ENCODE results near the gene CHCHD6.

CHCHD6 gene

DNA sequence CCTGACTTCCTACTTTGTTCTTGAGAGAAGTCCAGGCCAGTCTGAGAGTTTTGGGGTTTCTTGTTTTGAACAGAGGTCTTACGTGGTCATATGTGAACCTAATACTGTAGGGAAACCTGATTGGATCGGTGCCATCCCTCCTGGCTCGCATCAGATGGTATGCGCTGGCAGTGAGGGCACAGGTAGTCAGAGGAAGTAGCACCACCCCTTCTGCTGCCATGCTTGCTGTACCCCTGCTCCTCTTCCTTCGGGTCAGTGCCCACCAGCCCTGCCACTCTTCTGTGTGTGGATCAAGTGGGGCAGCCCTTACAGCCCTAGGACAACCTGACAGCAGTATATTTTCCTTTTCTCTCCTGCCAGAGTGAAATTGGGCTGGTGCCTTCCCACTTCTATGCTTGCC lies 39.7 kb downstream of the CHCHD6 start:
- H3K27ac Mint-ChIP-seq: no peak overlapping the region

DNA sequence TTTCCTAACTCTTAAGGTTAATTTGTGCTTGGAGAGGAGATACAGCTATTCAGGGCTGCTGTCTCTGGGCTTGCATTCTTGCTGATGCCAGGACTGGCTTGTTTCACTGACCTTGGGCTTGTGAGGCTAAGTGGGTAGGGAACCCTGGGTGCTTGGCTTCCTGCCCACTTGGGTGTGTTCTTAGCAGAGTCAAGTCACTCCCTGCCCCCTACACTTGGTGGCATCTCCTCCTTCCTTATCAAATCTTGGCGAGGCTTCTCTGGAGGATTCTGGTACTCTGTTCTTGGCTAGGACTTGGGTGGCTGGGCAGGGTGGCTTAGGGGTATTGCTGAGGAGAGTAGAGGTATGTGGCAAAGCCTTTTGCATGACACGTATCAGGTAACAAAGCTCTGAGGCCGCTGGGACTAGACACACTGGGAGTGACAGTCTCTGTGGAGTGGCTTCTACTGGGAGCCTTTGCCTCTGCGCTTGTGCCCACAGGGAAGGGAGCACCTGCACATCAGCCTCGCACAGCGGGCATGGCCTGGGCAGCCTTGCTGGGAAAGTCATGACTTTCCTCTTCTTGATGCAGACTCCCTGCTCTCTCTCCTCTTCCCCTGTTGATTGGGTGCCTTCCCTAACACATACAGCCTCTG lies 41.8 kb downstream of the CHCHD6 start:
- no peak overlapping the region for H3K4me3 Mint-ChIP-seq
- H3K27me3 Mint-ChIP-seq: no peaks in the 10 kb centered on the region
- peaks cover 9% of the 10 kb centered on the region for H3K4me1 Mint-ChIP-seq
- ATAC-seq (no peak), DNase-seq (no peak)
- no peaks in the 10 kb centered on the region for H3K9me3 Mint-ChIP-seq
- no peak overlapping the region for H3K27ac Mint-ChIP-seq

More for the DNA sequence above, 39.7 kb downstream of the CHCHD6 start:
- ATAC-seq (no peak), DNase-seq (no peak)
- H3K4me3 Mint-ChIP-seq: no peak overlapping the region
- H3K27me3 Mint-ChIP-seq: no peaks in the 10 kb centered on the region
- peaks cover 0 to 12% of the 10 kb centered on the region in 2 donors for H3K9me3 Mint-ChIP-seq
- peaks cover 3% of the 10 kb centered on the region for H3K4me1 Mint-ChIP-seq

DNA sequence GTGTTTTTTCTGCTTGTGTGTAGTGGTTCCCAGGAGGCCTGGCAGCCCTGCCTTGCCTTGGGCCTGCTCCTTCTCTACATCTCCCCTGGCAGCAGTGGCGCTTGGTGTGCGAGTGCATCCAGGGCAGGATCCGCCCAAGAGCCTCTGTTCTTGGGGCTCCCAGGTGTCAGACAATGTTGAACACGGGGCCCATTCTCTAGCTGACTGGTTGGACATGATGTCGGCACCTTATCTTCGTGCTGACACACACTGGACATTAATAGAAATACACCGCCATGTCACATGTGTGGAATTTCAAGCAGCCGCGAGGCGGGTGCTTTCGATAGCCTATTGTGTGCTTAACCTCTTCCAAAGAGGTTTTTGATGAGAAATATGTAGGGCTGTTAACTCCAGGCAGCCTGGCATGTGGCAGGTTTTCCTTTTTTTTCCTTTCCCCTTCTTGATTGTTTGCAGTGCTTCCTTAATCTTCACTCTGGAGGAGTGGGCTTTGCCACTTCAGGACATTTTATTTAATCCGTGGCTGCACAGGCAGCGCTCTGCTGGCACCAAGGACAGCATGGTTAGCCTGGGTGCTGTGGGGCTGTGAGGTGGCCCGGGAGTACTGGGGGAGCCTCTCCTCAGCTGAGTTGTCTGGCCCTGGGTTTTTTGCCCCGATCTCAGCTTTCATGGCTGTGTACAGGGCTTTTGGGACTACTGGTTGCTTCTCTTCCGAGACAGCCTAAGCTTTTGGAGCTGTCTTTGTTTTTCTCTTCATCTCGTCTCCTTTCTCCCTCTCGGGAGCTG lies 42.5 kb downstream of the CHCHD6 start:
- H3K9me3 Mint-ChIP-seq: no peaks in the 10 kb centered on the region
- peak overlapping the region in 1 of 2 donors; percentile 62 for H3K27ac Mint-ChIP-seq
- no peaks in the 10 kb centered on the region for H3K27me3 Mint-ChIP-seq
- H3K4me1 Mint-ChIP-seq: peaks cover 9% of the 10 kb centered on the region
- no peak overlapping the region for H3K4me3 Mint-ChIP-seq
- DNase-seq (no peak), ATAC-seq (no peak)

DNA sequence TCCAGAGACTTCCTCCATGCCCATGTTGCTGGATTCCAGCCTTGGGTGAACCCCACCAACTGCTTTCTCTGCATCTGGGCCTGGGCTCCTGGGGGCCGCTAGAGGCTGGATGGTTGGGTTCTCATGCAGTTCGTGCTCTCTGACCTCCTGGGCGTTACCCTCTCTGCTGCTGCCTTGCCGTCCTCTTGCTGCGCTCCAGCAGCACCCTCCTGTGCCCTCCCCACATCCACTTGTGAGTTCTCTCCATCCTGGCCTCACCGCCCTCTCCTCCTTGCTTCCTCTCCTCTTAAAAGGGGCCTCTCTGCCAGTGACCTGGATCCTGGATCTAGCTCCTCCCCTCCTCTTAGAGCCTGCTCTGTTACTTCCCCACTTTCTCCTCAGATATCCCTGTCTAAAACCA lies 43.7 kb downstream of the CHCHD6 start:
- H3K27me3 Mint-ChIP-seq: no peaks in the 10 kb centered on the region
- DNase-seq (no peak), ATAC-seq (no peak)
- H3K27ac Mint-ChIP-seq: peak overlapping the region; percentile 6 to 22
- H3K9me3 Mint-ChIP-seq: no peaks in the 10 kb centered on the region
- H3K4me3 Mint-ChIP-seq: no peak overlapping the region
- peaks cover 9% of the 10 kb centered on the region for H3K4me1 Mint-ChIP-seq

DNA sequence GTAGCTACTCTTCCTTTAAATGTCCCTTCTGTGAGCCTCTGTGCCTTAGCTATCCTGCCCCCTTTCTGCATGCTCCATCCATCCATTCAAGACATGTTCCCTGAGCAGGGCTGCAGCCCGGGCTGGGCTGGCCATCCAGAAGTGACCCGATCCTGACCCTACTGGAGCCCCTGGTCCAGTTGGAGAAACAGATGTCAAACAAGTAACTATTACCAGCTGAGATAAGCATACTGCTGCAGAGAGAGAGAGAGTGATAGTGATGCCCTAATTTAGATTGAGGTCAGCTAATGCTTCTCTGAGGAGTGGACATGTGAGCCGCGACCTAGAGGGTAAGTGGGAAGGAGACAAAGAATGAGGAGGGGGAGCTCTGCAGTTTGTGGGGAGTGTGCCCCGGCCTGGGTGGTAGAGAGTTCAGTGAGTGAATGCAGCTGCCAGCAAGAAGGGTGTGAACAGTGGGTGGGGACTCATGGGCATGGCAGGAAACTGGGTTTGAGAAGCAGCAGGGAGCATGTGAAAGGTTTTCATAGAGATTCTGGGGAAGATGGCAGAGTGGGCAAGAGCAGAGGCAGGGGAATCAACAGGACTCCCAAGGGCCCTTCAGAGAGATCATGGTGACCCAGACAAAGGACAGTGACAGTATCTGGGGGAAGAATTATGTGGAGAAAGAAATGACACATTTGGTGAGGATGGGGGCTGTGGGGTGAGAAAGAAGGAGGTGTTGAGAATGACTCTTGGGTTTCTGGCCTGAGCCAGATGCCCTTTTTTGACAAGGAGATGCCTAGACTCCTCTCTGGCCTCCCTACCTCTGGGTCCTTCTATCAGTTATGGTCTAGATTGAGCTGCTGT lies 44.9 kb downstream of the CHCHD6 start:
- H3K4me1 Mint-ChIP-seq: peaks cover 9% of the 10 kb centered on the region
- DNase-seq: no peak
- H3K9me3 Mint-ChIP-seq: no peaks in the 10 kb centered on the region
- H3K27ac Mint-ChIP-seq: peak overlapping the region; percentile 8 to 73
- no peak overlapping the region for H3K4me3 Mint-ChIP-seq
- ATAC-seq: no peak
- H3K27me3 Mint-ChIP-seq: no peaks in the 10 kb centered on the region

DNA sequence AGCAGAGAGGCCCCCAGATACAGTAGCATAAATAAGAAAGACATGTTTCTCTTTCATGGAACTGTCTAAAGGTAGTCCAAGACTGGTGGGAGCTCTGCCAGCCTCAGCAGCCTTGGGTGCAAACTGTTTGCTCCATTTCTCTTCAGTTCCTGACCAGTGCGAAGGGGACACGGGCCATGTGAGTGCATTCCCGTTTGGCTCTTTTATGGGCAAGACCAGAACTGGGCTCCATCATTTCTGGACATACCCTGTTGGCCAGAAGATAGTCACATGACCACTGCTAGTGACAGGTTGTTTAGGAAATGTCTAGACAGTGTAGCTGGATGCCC lies 45.5 kb downstream of the CHCHD6 start:
- Mint-ChIP-seq H3K27ac (no peak overlapping the region), H3K9me3 (no peaks in the 10 kb centered on the region), H3K27me3 (no peaks in the 10 kb centered on the region), H3K4me1 (peaks cover 9% of the 10 kb centered on the region), H3K4me3 (no peak overlapping the region)
- no peak for DNase-seq
- ATAC-seq: no peak

DNA sequence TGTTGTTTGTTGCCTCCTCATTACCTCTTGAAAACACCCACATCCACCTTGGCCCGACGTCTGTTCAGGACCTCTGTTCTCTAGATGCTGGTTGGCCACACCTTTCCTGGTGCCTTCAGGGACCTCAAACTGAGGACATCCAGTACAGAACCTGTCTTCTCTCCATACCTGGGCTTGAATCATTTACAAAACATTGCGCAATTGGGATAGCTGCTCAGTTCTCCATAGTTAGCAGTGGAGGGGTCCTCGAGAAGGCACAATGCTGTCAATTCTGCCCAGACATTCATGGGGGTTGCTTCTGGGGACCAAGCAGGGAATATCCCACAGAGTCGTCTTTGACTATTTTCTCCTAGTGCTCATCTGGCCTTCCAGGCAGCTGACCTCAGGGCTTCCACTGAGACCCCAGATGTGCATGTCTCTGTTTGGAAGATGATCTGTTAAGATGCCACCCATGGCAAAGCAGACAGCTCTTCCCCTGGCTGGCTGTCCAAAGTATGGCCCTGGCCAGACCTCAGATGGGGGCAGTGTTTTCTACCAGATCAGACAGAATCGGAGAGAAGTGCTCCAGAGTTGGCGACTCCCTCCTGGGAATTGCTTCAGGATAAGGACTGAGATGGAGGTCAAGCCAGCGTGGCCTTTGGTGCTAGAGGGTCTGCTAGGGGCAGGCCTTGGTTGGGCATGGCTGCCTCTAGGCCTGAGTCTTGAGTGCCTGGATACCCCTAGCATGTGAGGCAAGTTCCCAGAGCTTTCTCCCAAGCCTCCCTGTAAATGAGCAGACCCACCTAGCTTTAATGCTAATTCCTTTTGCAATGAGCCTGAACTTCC lies 46.1 kb downstream of the CHCHD6 start:
- H3K27me3 Mint-ChIP-seq: no peaks in the 10 kb centered on the region
- DNase-seq (no peak), ATAC-seq (no peak)
- H3K27ac Mint-ChIP-seq: no peak overlapping the region
- H3K4me1 Mint-ChIP-seq: peaks cover 9% of the 10 kb centered on the region
- no peaks in the 10 kb centered on the region for H3K9me3 Mint-ChIP-seq
- H3K4me3 Mint-ChIP-seq: no peak overlapping the region

DNA sequence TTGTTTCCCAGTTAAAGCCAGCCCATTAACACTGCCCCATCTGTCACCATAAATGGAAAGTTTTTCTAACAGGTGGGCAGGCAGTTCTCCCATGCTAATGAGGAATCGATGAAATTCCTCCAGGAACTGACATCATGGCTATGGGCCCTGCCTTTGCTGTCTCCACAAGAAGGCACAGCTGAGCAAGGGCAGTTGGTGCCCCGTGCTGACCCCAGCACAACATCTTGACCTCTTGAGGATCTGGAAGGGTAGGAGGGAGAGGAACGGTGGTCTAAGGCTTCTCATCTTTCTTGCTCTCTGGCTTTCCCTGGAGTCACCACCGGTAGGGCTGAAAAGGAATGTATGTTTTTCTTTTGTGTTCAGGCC lies 46.7 kb downstream of the CHCHD6 start:
- Mint-ChIP-seq H3K27ac (no peak overlapping the region), H3K9me3 (no peaks in the 10 kb centered on the region), H3K4me1 (peaks cover 9% of the 10 kb centered on the region), H3K4me3 (no peak overlapping the region), H3K27me3 (no peaks in the 10 kb centered on the region)
- no peak for DNase-seq
- no peak for ATAC-seq

DNA sequence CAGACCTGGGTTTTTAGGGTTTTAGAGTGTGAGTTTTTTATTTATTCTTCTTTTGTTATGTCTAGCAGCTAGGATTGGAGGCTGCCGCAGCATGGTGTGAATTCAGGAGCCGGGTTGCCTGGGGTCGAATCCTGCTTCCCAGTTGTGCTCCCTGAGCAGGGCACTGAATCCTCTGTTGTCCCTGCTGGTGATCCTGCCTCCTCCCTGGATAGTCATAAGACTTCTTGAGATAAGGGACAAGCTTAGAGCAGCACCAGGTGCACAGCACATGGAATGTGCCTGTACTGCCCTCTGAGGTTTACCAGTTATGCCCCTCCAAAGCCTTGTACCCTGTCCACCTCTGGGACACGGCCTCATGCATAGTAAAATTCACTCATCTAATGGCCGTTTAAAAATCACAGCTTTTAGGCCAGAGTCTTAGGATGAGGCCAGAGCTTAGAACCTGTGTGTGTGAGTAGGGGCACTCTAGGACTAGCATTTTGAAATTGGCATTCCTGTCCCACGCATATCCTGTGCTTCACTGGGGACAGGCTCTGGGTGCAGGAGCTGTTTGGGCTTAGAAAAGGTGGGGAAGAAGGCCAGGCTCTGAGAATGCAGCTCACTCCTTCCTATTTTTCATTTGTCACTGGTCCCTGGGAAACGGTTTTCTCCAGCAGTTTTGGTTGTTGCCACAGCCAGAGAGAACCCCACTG lies 47.7 kb downstream of the CHCHD6 start:
- ATAC-seq: no peak
- Mint-ChIP-seq H3K9me3 (no peaks in the 10 kb centered on the region), H3K4me3 (no peak overlapping the region), H3K27me3 (no peaks in the 10 kb centered on the region), H3K4me1 (peaks cover 9% of the 10 kb centered on the region), H3K27ac (no peak overlapping the region)
- no peak for DNase-seq

DNA sequence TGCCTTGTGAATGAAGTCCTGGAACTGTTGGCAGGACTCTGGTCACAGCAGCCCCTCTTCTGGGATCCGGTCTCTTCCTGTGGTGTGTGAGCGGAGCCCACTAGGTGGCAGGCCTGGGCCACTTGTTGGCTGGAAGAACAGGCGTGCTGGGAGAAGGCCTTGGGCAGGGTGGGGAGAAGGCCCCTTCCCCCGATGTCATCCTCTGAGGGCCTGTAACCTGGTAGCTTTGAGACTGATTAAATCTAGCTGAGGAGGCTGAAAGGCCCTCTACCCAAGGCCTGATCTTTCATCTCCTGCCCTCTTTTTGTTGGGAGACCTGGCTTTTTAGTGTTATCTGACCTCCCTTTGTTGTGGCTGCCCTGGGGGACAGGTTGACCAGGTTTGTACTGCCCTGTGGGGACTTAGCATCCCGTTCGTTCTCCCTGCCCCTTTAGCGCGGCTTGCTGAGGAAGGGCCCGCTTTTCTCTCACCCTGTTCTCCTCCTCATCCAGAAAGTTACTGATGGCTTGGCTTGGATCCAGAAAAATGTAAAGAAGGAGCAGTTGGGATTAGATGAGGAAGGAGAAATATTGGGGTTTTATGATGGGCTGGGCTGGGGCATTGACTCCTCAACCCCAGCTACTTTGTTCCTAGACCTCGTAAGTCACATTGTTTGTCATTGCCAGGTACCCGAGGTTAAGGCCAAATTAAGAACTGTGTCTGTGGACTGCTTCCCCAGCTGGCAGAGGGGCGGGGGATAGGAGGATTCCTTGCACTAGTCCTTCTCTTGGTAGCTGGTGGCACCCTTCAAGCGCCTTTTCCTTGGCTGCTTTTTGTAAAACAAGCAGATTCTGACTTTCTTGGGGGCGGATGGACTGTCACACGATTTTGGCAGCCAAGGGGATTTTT lies 48.5 kb downstream of the CHCHD6 start:
- DNase-seq: peak; percentile 48 to 59
- no peak overlapping the region for H3K27ac Mint-ChIP-seq
- H3K4me3 Mint-ChIP-seq: no peak overlapping the region
- ATAC-seq: peak; percentile 86
- H3K4me1 Mint-ChIP-seq: peaks cover 11% of the 10 kb centered on the region
- no peaks in the 10 kb centered on the region for H3K27me3 Mint-ChIP-seq
- no peaks in the 10 kb centered on the region for H3K9me3 Mint-ChIP-seq

DNA sequence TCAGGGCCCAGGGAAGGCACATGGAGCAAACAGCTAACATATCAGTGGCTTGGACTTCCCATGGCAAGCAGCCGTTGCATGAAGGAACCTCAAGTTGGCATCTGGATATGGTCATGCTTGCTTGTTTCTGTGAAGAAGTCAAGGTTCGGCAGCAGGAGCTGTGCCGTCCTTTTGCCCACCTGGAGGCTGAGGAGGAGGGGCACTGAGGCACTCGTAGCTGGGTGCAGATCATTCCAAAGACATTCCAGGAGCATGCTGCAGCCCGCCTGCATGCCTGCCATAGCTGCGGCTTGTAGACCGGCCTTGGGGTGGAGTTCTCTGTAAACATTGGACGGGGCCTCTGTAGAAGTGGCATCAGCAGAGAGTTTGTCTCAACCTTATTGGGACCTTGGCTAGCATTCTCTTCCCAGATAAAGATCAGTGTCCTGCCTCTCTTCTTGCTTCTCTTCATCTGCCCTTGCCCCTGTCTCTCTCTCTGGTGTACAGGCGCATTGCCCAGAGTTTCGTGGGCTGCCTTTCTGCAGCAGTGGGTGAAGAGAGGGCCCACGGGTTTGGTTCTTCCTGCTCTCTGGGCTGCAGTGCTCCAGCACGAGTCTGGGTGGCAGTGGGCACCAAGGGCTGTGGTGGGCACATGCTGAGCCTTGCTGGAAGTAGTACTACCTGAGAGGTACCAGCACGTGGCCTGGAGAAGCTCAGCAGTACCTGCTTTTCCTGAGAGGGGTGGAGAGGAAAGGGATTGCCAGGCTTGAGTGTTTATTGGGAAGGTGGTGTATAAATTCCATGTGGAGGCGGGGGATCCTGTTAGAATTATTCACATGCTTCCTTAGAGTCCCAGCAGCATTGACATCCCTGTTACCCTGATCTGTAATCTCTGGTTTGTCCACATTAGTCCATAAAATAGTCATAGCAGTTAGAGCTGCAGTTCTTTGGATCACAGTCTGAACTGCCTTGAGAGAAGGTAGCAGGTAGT lies 49.4 kb downstream of the CHCHD6 start:
- DNase-seq (no peak), ATAC-seq (no peak)
- peak overlapping the region in 1 of 2 donors; percentile 69 for H3K27ac Mint-ChIP-seq

DNA sequence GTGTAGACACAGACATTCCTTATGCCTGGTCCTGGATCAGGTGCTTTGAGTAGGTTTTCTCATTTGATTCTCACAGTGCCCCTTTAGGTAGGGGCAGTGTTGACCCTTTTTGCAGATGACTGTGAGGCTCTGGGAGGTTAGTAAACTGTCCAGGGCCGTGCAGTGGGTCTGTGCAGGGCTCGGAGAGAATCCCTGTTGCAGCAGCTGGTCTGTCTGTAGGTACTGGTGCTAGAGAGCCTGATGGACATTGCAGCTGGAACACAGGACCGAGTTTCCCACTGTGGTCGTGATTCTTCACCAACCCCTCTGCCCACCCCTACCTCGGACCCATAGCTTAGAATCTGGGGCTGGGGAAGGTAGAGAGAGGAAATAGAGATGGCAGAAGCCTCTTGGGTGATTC lies 51.8 kb downstream of the CHCHD6 start:
- Mint-ChIP-seq H3K9me3 (peaks cover 0 to 6% of the 10 kb centered on the region in 2 donors), H3K4me1 (peaks cover 5% of the 10 kb centered on the region), H3K4me3 (no peak overlapping the region), H3K27me3 (no peaks in the 10 kb centered on the region), H3K27ac (no peak overlapping the region)
- ATAC-seq (no peak), DNase-seq (no peak)

More for the DNA sequence above, 49.4 kb downstream of the CHCHD6 start:
- Mint-ChIP-seq H3K4me3 (no peak overlapping the region), H3K27me3 (no peaks in the 10 kb centered on the region), H3K4me1 (peaks cover 13% of the 10 kb centered on the region), H3K9me3 (no peaks in the 10 kb centered on the region)

DNA sequence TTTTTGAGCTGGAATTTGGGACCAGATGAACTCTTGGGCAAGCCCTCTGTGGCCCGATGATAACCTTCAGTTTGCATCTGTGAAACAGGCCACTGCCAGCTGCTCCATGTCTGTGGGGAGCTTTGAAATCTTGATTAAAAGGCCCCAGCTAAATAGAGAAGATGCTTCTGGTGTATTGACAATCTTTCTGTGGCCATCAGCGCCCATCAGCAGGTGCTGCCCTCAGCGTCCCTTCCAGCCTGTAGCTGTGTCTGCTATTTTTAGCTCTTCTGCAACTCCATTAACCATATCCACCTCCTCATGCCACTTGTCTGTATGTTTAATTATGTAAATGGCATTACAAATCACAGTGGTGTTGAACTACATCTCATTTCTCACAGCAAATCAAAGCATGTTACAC lies 54.0 kb downstream of the CHCHD6 start:
- H3K4me3 Mint-ChIP-seq: no peak overlapping the region
- H3K27ac Mint-ChIP-seq: no peak overlapping the region
- ATAC-seq (no peak), DNase-seq (no peak)
- no peaks in the 10 kb centered on the region for H3K27me3 Mint-ChIP-seq
- peaks cover 0 to 6% of the 10 kb centered on the region in 2 donors for H3K9me3 Mint-ChIP-seq
- peaks cover 5% of the 10 kb centered on the region for H3K4me1 Mint-ChIP-seq
